Activated CD8-positive, alpha-beta memory T cell treated with anti-CD3 and anti-CD28 coated beads, Interleukin-2, amount 50 U/mL, for 1 hour (primary cell): ENCODE data around the gene LRSAM1.

ENCODE experiments used
- DNase-seq: peaks from one replicate; pipeline ENCODE4 v3.0.0-alpha.2; 2020; ENCODE audit errors: extremely low read depth

Gene LRSAM1

GRCh38 chr9:127426756-127427155 lies 24.6 kb upstream of the LRSAM1 start:
- DNase-seq = no peak

- DNase-seq = no peak
Measured at GRCh38 chr9:127428348-127428747, 23.0 kb upstream of the LRSAM1 start.

- DNase-seq = no peak
Measured at GRCh38 chr9:127430415-127430814, 20.9 kb upstream of the LRSAM1 start.

GRCh38 chr9:127437497-127438264 lies 13.6 kb upstream of the LRSAM1 start:
- DNase-seq = no peak

GRCh38 chr9:127438394-127438793 lies 12.9 kb upstream of the LRSAM1 start:
- no peak for DNase-seq

GRCh38 chr9:127444283-127444920 lies 6.9 kb upstream of the LRSAM1 start:
- no peak for DNase-seq

- no peak for DNase-seq
Measured at GRCh38 chr9:127444921-127445850, 6.1 kb upstream of the LRSAM1 start.

- DNase-seq = no peak
Measured at GRCh38 chr9:127445851-127446712, 5.2 kb upstream of the LRSAM1 start.

- DNase-seq = no peak
Measured at GRCh38 chr9:127446713-127447415, 4.4 kb upstream of the LRSAM1 start.

- no peak for DNase-seq
Measured at GRCh38 chr9:127447416-127448111, 3.7 kb upstream of the LRSAM1 start.

GRCh38 chr9:127448112-127448805 lies 3.1 kb upstream of the LRSAM1 start:
- DNase-seq = no peak

GRCh38 chr9:127449332-127449966 lies 1.9 kb upstream of the LRSAM1 start:
- DNase-seq = no peak

- no peak for DNase-seq
Measured at GRCh38 chr9:127450243-127450760, 1.0 kb upstream of the LRSAM1 start.

GRCh38 chr9:127451608-127451857 lies 223 bp downstream of the LRSAM1 start:
- no peak for DNase-seq

GRCh38 chr9:127451858-127452656 lies 747 bp downstream of the LRSAM1 start:
- no peak for DNase-seq

GRCh38 chr9:127452691-127453090 lies 1.4 kb downstream of the LRSAM1 start:
- no peak for DNase-seq

GRCh38 chr9:127455324-127455992 lies 4.1 kb downstream of the LRSAM1 start:
- no peak for DNase-seq
